PC-9 (cell line): Measurements from ENCODE around the gene RNF114. TPM values are rescaled to one million over a fixed set of nuclear protein-coding genes. Genes with fewer than 3 reads are reported as not detected.

Experiments used
- BruUV-seq: library from RNA; stranded (reverse); fragments of 400-500 nt; replicated peaks from 2 replicates; lab custom pipeline; 2021; lab: Mats Ljungman, UMichigan
- CTCF ChIA-PET: fragments of 300-600 bp; sonication (Branson Sonifier 250); formaldehyde crosslinking; loops from one replicate; lab custom pipeline; 2022; ENCODE audit warnings: antibody characterized with exemption; lab: Charles Lee
- POLR2A ChIA-PET: fragments of 300-600 bp; sonication (Branson Sonifier 250); formaldehyde crosslinking; loops from one replicate; lab custom pipeline; 2022; ENCODE audit warnings: antibody characterized with exemption; ENCODE audit not compliant: unreplicated experiment; lab: Charles Lee
- DNase-seq, 2 experiments: peaks; one replicate each; pipeline versions ENCODE4 v3.0.0 to v3.0.0-alpha.2; 2015 to 2022; ENCODE audit warnings: mixed read lengths in 1 of 2
- H2AFZ ChIP-seq: fragments of 200-600 bp; sonication (generic); 2 replicates; pipeline ENCODE4 v1.8.1; 2017; ENCODE audit warnings: antibody characterized with exemption
- H3F3A ChIP-seq: fragments of 200-600 bp; sonication (generic); 2 replicates; pipeline ENCODE4 v1.8.1; 2017; ENCODE audit warnings: antibody characterized with exemption, mild to moderate bottlenecking, low read depth; ENCODE audit not compliant: insufficient read depth
- H3K27ac ChIP-seq: fragments of 200-600 bp; sonication (generic); 2 replicates; pipeline ENCODE4 v1.6.1; 2016; ENCODE audit warnings: mixed run types
- H3K27me3 ChIP-seq: fragments of 200-600 bp; sonication (generic); 2 replicates; pipeline ENCODE4 v1.6.1; 2016; ENCODE audit warnings: low read depth, mixed run types; ENCODE audit not compliant: insufficient read depth
- H3K36me3 ChIP-seq: fragments of 200-600 bp; sonication (generic); 2 replicates; pipeline ENCODE4 v1.6.1; 2016; ENCODE audit warnings: low read depth, mixed run types
- H3K4me1 ChIP-seq: fragments of 200-600 bp; sonication (generic); replicated peaks from 2 replicates; pipeline ENCODE4 v1.6.1; 2016; ENCODE audit warnings: mixed run types; ENCODE audit not compliant: insufficient read depth
- H3K4me2 ChIP-seq: fragments of 200-600 bp; sonication (generic); 2 replicates; pipeline ENCODE4 v1.6.1; 2017; ENCODE audit warnings: mixed run types
- H3K4me3 ChIP-seq: fragments of 200-600 bp; sonication (generic); 2 replicates; pipeline ENCODE4 v1.6.1; 2016; ENCODE audit warnings: mixed run types
- H3K79me2 ChIP-seq: fragments of 200-600 bp; sonication (generic); 2 replicates; pipeline ENCODE4 v1.6.1; 2017; ENCODE audit warnings: low read depth, mixed run types
- H3K9me2 ChIP-seq: fragments of 200-600 bp; sonication (generic); 2 replicates; pipeline ENCODE4 v1.8.1; 2017; ENCODE audit warnings: mild to moderate bottlenecking; ENCODE audit not compliant: insufficient read depth
- H3K9me3 ChIP-seq: fragments of 200-600 bp; sonication (generic); 2 replicates; pipeline ENCODE4 v1.8.1; 2016; ENCODE audit warnings: low read depth; ENCODE audit not compliant: insufficient read depth
- H4K20me1 ChIP-seq: fragments of 200-600 bp; sonication (generic); 2 replicates; pipeline ENCODE4 v1.8.1; 2017; ENCODE audit not compliant: insufficient read depth
- CTCF ChIP-seq: fragments of 200-600 bp; sonication (generic); conservative IDR thresholded peaks from 2 replicates; pipeline ENCODE4 v1.6.1; 2017; ENCODE audit warnings: mixed run types, antibody characterized with exemption, mild to moderate bottlenecking, moderate library complexity
- EZH2 ChIP-seq: fragments of 200-600 bp; sonication (generic); IDR thresholded peaks from 2 replicates; pipeline ENCODE4 v1.8.0; 2017; ENCODE audit warnings: antibody characterized with exemption, low read depth
- intact Hi-C: fragments of 100-400 bp; cut with micrococcal nuclease; formaldehyde crosslinking; loops from one replicate; pipeline ENCODE4 v1.10.0; 2022; ENCODE audit not compliant: unreplicated experiment
- total RNA-seq: library from RNA; stranded (reverse); gene quantifications from 2 replicates; pipeline ENCODE4 v1.2.3, GENCODE V29; 2021

The RNF114 gene
- total RNA-seq, 1 experiment from 2014 or later: 92.5 TPM

DNA sequence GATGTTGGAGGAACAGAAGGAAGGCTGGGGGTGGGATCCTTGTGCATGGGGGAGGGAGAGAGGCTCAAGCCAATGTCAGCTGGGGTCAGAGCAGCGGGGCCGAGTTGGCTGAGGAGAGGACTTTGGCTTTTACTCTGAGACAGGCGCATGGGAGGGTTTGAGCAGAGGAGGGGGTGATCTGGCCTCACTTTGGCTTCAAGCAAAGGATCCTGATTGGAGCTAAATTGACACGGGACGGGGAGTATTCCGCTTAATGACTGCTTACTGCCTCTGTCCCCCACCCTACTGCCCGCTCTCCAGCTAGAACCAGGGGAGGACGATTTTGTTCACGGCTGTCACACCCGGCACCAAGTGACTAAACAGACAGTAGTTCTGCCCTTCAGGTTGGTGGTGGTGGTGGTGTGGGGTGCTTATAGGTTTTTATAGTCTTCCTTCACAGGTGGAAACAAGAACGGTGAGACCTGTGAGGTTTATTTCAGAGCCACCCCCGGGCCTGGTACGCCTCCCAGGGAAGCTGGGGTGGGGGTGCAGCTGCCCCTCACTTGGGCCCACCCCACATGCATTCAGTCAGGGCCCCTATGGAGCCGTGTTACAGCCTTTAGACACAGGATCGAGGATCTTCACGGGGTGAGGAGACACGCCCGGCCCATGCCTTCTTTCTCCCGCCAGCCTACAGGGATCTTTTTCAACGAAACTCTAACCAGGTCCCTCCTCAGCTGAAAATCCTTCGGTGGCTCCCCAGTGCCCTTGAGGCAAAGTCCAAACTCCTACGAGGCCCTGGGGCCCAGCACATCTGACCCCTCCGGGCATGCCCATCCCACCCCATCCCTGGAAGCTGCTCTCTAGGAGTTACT, 45.2 kb downstream of the RNF114 start:
- H3K27me3 ChIP-seq: no peaks in the 10 kb centered on the region
- H3K79me2 ChIP-seq: no peaks in the 10 kb centered on the region
- peak overlapping the region; percentile 100; the same call in 1 of the 2 replicates for H3K4me2 ChIP-seq
- TF ChIP-seq CTCF: no peak
- TF ChIP-seq EZH2: no peak
- no TSS peak for BruUV-seq
- intact Hi-C loops: loop anchor here (1.0 to 5.0 kb wide), 5 partner anchors 56 to 197 kb away; no protein-coding TSS in a partner anchor
- no peak overlapping the region for H3K4me3 ChIP-seq
- no peaks in the 10 kb centered on the region for H4K20me1 ChIP-seq
- H3K36me3 ChIP-seq: no peaks in the 10 kb centered on the region
- ChIA-PET CTCF (interaction anchor here (0.7 kb wide), 1 partner anchor 262 kb away, joined by 3 read pairs; no protein-coding TSS in a partner anchor), POLR2A (no interaction called here)
- H3K27ac ChIP-seq: no peak overlapping the region
- H3K9me3 ChIP-seq: no peaks in the 10 kb centered on the region
- no peak overlapping the region for H2AFZ ChIP-seq
- H3K9me2 ChIP-seq: no peaks in the 10 kb centered on the region
- H3F3A ChIP-seq: peaks cover 25% of the 10 kb centered on the region; the same call in 1 of the 2 replicates
- H3K4me1 ChIP-seq: peaks cover 18% of the 10 kb centered on the region
- DNase-seq: no peak

- H3K4me2 ChIP-seq: peak overlapping the region; percentile 100
These were observed 45.8 kb downstream of the RNF114 start for GRCh38 chr20:49982072-49982345.

More at GRCh38 chr20:49982072-49982345, 45.8 kb downstream of the RNF114 start:
- Histone ChIP-seq H3K27ac (no peak overlapping the region), H3K79me2 (no peaks in the 10 kb centered on the region), H2AFZ (peak overlapping the region; percentile 72), H3K4me1 (peaks cover 12% of the 10 kb centered on the region), H3K9me2 (no peaks in the 10 kb centered on the region), H3K36me3 (no peaks in the 10 kb centered on the region), H3K4me3 (peak overlapping the region; percentile 75; the same call in 1 of the 2 replicates), H3K27me3 (no peaks in the 10 kb centered on the region), H3F3A (peaks cover 21% of the 10 kb centered on the region; the same call in 1 of the 2 replicates), H3K9me3 (no peaks in the 10 kb centered on the region), H4K20me1 (no peaks in the 10 kb centered on the region)
- POLR2A ChIA-PET: no interaction called here
- BruUV-seq: no TSS peak
- CTCF ChIA-PET: no interaction called here
- DNase-seq: no peak
- intact Hi-C loops: loop anchor here (1.0 to 5.0 kb wide), 5 partner anchors 55 to 197 kb away; no protein-coding TSS in a partner anchor
- no peak for TF ChIP-seq EZH2
- no peak for TF ChIP-seq CTCF
